C1 segment of cervical spinal cord (tissue), 14 donors: ENCODE results near the gene GRHL1.

ENCODE experiments used
- DNase-seq, 14 donors: peaks; one replicate each; lab custom pipeline; 2025; lab: John Stamatoyannopoulos, UW

Gene GRHL1

DNA sequence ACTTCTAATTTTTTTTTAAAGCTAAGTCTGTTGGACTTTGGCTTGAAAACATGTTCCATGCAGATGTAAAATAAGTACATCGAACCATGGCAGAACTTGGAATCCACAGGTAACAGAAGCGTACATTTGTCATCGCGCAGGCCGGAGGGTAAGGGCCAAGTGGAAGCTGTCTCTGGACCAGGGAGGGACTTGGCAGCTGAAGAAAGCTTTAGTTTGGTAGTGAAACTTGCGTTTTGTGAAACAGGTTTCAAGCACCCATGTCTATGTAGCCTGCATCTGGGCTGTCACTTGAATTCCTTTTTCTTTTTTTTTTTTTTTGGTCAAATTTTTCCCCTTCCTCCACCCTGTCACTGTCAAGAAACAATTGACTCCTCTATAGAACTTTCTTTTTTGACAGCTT, 20.4 kb downstream of the GRHL1 start:
- no peak for DNase-seq

- no peak for DNase-seq
Observed at GRCh38 chr2:9972621-9973479, 21.4 kb downstream of the GRHL1 start.

DNA sequence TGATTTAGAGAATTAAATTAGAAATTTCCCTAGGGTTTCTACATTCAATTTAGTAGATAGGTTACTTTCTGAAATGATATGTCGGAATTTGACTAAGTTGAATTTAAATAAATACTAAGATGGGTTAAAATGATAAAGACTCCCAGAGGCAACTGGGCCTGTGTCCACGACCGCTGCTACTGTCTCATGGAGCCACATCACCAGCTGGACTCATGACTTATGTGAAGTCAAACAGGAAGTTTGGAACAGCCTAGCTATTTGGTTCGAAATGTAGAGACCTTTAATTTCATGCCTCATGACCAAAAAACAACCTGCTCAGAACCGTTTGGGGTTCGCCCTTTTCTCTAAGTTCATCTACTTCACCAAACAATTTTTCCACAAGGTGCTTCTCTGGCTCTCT, 22.2 kb downstream of the GRHL1 start:
- DNase-seq: no peak

DNA sequence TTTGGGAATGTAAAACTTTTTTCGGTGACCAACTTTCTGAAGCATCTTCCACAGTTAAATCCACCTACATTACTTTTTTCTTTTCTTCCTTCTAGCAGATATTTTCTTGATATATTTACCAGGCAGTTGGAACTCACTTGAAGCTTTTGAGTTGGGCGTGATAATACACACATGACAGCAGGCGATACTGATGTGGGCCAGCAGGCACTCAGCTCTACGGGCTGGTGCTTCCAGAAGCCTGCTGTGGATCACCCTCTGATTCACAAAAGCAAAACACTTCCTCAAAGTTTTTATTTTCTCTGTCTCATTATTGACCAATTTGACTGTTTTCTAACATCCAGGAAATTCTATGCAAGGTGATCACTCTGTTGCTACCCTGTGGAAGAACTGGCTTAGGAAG, 22.9 kb downstream of the GRHL1 start:
- no peak for DNase-seq

DNA sequence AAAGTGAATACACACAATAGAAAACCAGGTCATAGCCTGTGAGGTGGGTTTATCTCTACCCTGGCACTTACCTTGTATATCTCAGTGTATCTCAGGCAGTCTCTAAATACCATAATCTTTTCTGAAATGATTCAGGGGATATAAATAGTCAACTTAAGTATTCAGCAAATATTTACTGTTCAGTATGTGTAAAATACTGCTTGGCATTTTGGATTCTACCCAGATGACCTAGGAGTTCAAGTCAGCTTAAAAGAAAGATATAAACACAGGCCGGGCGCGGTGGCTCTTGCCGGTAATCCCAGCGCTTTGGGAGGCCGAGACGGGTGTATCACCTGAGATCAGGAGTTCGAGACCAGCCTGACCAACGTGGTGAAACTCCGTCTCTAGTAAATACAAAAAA, 23.8 kb downstream of the GRHL1 start:
- no peak for DNase-seq

GRCh38 chr2:9975805-9976447, 24.4 kb downstream of the GRHL1 start:
- no peak for DNase-seq

GRCh38 chr2:9979977-9980376, 28.5 kb downstream of the GRHL1 start:
- DNase-seq: no peak

GRCh38 chr2:9980520-9980919, 29.0 kb downstream of the GRHL1 start:
- DNase-seq: no peak

- DNase-seq: no peak
Observed at GRCh38 chr2:9981655-9982054, 30.2 kb downstream of the GRHL1 start.

- DNase-seq: peak in 1 of 14 donors; percentile 69
Observed at GRCh38 chr2:9982248-9982647, 30.8 kb downstream of the GRHL1 start.

- no peak for DNase-seq
Observed at GRCh38 chr2:9982891-9983290, 31.4 kb downstream of the GRHL1 start.

GRCh38 chr2:9983401-9984216, 32.1 kb downstream of the GRHL1 start:
- DNase-seq: no peak

DNA sequence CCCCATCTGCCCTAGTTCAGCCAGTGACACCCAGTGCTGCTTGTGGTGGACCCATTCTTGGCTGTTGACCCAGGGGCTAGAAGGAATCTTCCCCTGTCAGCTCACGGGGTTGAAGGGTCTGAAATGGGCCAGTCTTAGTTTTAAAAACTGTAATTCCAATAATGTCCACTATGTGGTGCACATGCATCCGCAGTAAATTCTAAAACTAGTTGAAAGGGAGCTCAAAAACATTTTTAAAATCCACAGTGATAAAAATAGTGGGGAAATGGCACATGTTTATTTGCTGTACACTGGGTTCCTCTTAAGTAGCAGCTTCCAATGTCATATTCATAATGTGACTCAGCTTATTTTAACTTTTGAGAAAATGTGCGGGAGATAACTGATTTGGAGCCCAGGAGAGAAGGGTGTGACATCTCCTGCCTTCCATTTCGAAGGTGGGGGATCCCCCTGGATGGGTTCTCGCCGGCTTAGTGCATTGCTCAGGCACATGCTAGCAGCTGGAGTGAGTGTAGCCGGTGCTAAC, 32.8 kb downstream of the GRHL1 start:
- peak in 2 of 14 donors; percentile 22 to 23 for DNase-seq

GRCh38 chr2:9984871-9985480, 33.5 kb downstream of the GRHL1 start:
- DNase-seq: no peak

- no peak for DNase-seq
Observed at GRCh38 chr2:9985531-9986328, 34.2 kb downstream of the GRHL1 start.

GRCh38 chr2:9988320-9988719, 36.8 kb downstream of the GRHL1 start:
- DNase-seq: no peak

- DNase-seq: peak in 2 of 14 donors; percentile 25 to 92
Observed at GRCh38 chr2:9990736-9991135, 39.2 kb downstream of the GRHL1 start.

- DNase-seq: no peak
Observed at GRCh38 chr2:9991221-9991620, 39.7 kb downstream of the GRHL1 start.

DNA sequence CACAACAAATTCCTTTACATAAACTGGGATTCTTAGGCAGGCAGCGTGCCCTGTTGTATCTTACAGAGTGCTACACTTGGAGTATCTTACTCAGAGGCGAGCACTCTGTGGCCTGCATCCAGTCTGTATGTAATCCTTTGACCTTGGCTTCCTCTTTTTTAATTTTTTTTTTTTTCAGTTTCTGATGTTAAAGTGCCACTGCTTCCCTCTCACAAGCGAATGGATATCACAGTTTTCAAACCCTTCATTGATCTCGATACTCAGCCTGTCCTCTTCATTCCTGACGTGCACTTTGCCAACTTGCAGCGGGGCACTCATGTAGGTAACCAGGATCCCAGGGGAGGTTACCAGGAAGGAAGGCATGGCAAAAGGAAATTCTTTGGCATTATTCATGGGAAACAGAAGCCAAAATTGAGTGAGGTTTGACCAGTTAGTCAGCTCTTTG, 40.4 kb downstream of the GRHL1 start:
- no peak for DNase-seq

DNA sequence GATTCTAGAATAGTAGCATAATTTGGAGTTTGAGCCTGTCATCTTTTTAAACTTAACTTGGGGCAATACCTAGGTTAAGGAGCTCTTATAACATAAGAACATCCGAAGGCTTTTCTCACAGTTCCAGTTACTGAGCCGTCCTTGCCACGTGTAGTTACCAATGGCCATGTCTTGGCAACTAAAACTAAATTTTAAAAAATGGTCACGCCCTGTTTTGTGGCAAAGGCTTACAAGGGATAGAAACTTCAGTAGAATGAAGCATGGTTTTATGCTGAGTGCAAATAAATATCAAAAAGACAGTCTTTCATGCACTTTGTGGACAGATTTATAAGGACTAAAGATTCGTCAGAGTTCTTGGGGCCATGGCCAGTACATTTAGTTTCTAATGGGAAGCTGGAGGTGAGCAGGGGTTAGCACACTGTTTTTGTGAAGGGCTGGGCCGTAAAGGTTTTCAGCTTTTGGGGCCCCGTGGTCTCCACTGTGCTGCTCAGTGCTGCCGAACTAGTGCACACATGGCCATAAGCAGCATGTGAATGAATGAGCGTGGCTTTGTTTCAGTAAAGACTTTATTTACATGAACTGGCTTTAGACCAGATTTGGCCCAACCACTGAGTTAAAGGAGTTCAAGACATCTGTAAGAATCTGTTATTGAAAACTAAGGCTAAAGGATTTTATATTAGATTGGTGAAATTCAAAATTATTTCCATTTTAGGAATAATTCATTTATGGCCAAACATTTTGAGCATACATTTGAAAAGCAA, 41.1 kb downstream of the GRHL1 start:
- no peak for DNase-seq
